Stimulated activated CD4-positive, alpha-beta T cell treated with anti-CD3 and anti-CD28 coated beads, Interleukin-1b, Interleukin-23, amount 100 ng/mL, for 24 hours (primary cell): ENCODE measurements around the gene USP5.
"Not testable (repeated sequence)": the region's sequence is repeated elsewhere in the genome, so short reads cannot be mapped to it uniquely, and the experiment has no call there.

Experiments
- DNase-seq, 4 experiments: peaks; one replicate each; pipeline ENCODE4 v3.0.0-alpha.2; 2020; ENCODE audit warnings: low read depth in 4 of 4, low spot score in 1 of 4

USP5 gene

DNA sequence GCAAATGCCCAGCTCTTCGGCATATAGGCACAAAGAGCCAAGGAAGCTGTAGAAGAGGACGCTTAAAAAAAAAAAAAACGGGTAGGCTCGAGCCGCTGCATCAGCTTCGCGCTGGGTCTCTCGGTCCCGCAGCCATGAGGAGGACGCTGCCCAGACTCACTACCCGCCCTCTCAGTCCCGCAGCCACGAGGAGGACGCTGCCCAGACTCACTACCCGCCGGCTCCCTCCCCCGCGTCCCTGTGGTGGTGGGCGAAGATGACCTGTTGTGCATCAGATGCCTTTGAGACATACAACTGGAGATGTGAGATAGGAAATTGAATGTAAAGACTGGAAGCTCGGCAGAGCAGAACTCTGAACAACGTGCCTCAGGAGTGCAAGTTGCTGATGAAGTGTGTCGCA, 32.6 kb downstream of the USP5 start:
- DNase-seq: no peak

- not testable (repeated sequence) for DNase-seq
Observed at GRCh38 chr12:6886206-6886999, 34.5 kb downstream of the USP5 start.

DNA sequence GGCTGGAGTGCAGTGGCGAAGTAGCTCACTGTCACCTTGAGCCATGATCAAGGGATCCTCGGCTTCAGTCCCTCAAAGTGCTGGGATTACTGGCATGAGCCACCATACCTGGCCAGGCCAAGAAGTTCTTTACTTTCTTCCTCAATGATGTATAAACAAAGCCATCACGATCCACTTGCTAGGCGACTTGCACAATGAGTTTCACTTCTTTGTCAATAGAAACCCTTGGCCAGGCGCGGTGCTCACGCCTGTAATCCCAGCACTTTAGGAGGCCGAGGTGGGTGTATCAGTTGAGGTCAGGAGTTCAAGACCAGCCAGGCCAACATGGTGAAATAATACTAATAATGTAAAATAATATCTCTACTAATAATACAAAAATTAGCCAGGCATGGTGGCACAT, 35.5 kb downstream of the USP5 start:
- DNase-seq: no peak

- DNase-seq: no peak
Observed at GRCh38 chr12:6888360-6888759, 36.4 kb downstream of the USP5 start.

DNA sequence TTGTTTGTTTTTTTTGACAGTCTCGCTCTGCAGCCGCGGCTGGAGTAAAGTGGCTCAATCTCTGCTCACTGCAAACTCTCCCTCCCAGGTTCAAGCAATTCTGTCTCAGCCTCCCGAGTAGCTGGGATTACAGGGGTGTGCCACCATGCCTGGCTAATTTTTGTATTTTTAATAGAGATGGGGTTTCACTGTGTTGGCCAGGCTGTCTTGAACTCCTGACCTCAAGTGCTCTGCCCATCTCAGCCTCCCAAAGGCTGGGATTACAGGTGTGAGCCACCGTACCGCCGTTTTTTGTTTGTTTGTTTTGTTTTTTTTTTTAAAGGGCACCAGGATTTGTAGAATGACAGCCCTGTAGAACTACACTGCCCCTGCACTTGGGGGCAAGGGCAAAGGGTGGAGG, 36.8 kb downstream of the USP5 start:
- DNase-seq: not testable (repeated sequence)

DNA sequence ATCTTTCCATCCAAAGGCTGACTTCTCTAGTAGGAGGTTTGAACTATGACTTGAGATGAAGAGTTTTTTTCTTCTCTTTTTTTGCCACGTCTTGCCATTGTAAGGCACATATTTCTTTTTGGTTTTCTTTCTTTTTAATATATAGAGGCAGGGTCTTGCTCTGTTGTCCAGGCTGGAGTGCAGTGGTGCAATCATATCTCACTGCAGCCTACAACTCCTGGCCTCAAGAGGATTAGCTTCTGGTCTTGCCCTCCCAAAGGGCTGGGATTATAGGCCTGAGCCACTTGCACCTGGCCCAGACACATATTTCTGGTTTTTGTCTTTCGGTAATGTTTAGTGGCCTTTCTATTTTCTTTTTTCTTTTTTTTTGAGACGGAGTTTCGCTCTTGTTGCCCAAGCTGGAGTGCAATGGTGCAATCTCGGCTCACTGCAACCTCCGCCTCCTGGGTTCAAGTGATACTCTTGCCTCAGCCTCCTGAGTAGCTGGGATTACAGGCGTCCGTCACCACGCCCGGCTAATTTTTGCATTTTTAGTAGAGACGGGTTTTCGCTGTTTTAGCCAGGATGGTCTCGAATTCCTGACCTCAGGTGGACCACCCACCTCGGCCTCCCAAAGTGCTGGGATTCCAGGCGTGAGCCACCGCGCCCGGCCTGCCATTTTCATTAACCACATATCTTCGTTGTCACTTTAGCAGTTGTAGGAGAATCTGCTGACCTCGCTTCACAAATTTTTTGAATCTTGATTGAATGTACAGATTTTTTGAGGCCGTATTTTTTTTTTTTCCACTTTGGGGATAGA, 38.0 kb downstream of the USP5 start:
- not testable (repeated sequence) for DNase-seq

DNA sequence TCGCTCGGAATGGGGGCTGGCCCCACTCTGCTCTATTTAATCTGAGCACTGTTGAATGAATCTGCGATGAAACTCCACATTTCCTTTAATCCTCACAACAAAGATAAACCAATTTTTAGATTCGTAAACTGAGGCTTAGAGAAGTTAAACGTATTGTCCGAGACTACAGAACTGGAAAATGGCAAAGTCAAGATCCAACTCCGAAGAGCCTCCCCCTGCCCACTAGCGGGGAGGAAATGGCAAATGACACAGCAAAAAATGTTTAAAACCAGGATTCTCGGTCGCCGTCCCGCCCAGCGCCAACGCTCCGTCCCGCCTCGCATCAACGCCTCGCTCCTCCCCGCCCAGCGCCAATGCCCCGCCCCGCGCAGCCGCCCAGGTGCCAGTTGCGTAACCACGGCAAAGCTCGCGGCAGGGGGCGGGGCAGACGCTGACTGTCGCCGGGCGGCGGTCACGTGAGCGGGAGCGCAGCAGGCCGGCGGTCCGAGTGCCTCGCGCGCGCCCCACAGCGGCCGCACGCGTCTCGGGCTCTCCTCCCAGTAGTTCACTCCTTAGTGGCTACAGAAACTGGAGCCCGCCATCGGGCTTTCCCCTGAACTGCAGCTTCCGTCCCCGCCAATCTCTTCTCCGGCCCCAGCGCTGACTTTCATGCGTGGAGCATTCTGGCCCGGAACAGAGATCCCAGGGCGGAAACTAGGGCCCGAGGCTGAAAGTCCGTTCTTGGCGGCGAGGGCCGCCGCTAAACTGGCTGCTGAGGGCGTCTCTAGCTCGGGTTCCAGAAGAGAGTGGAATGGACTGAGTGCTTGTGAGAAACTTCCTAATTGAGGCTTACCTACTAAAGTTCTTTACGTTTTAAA, 39.1 kb downstream of the USP5 start:
- DNase-seq: peak; percentile 98 to 99 (median 98)

- DNase-seq: no peak
Observed at GRCh38 chr12:6891646-6892001, 39.7 kb downstream of the USP5 start.

- not testable (repeated sequence) for DNase-seq
Observed at GRCh38 chr12:6892683-6893082, 40.7 kb downstream of the USP5 start.

DNA sequence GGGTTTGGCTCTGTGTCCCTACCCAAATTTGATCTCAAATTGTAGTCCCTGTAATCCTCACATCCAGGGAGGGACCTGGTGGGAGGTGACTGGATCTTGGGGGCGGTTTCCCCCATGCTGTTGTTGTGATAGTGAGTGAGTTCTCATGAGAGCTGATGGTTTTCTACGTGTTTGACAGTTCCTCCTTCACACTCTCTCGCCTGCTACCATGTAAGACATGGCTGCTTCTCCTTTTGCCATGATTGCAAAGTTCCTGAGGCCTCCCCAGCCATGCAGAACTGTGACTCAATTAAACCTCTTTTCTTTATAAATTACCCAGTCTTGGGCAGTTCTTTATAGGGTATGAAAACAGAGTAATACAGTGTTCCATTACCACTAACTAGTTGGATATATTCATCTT, 42.4 kb downstream of the USP5 start:
- DNase-seq: no peak

DNA sequence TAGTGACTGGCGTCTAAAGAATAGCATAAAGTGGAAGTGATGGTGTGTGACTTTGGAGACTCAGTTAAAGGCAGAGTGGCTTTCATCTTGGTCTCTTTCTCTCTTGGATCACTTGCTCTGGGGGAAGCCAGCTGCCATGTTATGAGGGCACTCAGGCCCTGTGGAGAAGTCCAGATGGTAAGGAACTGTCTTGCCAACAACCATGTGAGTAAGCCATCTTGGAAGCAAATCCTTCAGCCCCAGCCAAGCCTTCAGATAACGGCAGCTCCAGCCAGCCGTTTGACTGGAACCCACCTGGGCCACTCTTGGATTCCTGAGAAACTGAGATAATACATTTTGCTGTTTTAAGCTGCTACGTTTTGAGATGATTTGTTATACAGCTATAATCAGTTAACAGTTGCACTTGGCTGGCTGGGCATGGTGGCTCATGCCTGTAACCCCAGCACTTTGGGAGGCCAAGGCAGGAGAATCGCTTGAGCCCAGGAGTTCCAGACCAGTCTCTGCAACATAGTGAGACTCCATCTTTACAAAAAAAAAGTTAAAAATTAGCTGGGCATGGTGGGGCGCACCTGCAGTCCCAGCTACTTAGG, 45.0 kb downstream of the USP5 start:
- no peak for DNase-seq

DNA sequence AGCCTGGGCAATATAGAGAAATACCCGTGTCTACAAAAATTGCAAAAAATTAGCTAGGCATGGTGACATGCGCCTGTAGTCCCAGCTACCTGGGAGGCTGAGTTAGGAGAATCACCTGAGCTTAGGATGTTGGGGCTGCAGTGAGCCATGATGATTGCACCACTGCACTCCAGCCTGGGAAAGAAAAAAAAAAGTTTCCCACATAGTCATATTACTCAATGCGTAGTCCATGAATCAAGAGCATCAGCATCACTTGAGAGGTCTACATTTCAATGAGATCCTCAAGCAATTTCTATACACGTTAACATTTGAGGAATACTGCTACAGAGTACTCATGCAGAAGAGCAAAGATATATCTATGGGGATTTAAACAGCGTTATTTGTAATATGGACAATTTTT, 47.5 kb downstream of the USP5 start:
- no peak for DNase-seq

DNA sequence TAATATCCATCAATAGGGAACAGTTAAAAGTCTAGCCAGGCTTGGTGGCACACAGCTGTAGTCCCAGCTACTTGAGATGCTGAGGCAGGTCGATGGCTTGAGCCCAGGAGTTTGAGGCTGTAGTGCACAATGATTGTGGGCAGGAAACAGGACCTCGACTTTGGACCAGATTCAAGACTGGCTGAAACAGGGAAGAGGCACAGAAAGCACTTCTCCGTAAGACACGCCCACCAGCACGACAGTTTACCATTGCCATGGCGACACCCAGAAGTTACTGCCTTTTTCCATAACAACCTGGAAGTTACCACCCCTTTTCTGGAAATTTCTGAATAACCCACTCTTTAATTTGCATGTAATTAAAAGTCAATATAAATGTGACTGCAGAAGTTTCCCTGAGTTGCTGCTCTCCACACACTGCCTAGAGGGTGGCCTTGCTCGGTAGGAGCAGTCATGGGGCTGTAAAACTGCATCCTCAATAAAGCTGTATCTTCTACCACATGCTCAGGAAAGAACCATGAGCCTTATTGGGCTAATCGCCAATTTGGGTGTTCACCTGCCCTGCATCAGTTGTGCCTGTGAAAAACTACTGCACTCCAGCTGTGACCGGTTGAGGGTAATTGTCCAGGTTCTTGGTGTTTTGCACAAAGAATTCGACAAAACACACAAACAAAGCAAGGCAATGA, 48.0 kb downstream of the USP5 start:
- DNase-seq: no peak

- no peak for DNase-seq
Observed at GRCh38 chr12:6902448-6902847, 50.5 kb downstream of the USP5 start.

GRCh38 chr12:6903722-6904121, 51.8 kb downstream of the USP5 start:
- no peak for DNase-seq

DNA sequence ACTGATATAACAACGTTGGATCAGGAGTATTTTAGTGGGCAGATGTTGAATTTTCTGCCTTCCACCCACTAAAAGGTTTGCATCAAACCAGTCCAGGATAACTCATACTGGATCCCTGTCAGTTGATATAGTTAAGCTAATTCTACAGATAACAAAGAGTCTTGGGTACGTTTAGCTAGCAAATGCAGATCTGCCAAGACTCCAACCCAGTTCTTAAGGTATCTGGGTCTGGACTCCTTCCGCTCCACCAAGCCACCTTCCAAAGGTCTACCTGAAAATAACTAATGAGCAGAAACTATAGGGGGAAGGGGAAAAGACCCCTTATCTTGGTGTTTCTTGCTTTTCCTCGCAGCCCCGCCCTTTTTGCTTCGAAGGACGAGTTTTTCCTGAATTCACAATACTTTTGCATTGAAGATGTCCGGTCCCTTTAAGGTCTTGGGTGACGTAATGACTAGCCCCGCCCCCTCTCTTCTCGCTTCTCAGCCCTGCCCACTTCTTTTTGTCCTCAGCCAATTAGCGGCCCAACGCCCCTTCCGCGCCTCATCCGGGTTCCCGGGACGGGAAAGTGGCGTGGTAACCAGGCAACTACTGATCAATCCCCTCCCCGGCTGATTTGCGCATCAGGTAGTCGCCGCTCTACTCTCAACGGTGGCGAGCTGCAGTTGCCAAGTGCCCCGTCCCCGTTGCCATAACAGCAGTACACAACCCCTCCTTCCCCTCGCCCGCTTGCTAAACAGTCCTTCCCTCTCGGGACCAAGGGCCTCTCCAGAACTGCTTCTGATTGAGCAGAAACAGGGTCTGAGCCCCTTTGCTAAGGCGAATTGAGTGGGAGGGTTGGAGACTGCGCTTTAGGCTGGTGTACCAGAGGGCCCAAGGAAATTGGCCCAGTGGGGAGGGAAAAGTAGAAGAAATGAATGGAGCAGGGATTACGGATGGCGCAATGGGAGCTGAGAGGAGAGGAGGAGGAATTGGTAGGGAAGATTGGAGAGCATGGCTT, 52.6 kb downstream of the USP5 start, which contains the start of gene LRRC23:
Gene LRRC23 (plus strand): TSS at position 543 of the 997 bp plus-strand sequence. CDS start 812 bp downstream, outside the sequence.
- peak; percentile 96 to 99 (median 97) for DNase-seq

GRCh38 chr12:6905414-6906040, 53.6 kb downstream of the USP5 start:
- no peak for DNase-seq

DNA sequence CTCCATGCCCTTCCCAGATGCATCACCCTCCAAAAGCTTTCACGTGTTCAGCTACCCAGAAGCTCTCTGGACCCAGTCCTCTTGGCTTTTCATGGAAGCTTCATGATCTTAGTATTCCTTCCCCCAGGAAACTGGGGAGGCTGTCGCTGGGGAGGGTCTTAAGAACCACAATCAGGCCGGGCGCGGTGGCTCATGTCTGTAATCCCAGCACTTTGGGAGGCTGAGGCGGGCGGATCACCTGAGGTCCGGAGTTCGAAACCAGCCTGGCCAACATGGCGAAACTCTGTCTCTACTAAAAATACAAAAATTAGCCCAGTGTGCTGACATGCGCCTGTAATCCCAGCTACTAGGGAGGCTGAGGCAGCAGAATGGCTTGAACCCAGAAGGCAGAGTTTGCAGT, 56.2 kb downstream of the USP5 start:
- not testable (repeated sequence) for DNase-seq
